A549 (cell line): ENCODE measurements around the gene CDH1. TPM values are rescaled to one million over a fixed set of nuclear protein-coding genes. Genes with fewer than 3 reads are reported as not detected.
"Not testable (repeated sequence)": the region's sequence is repeated elsewhere in the genome, so short reads cannot be mapped to it uniquely, and the experiment has no call there.

Experiments
- ATAC-seq, 2 experiments: fragments of 200-7000 bp in 1 of 2; fragments of >200 bp in 1 of 2; cut with Nextera tagmentation in 1 of 2; cut with Tn5 transposase in 1 of 2; 3 replicates each; pipeline versions ENCODE4 v1.8.0 to v1.9.1; 2018 to 2020; ENCODE audit warnings: mild to moderate bottlenecking in 1 of 2, moderate library complexity in 1 of 2
- CTCF ChIA-PET: fragments of 300-600 bp; sonication (Branson Sonifier 250); formaldehyde crosslinking; extraction: SDS; loops from one replicate; lab custom pipeline; 2021; ENCODE audit warnings: antibody characterized with exemption, inconsistent platforms; lab: Yijun Ruan, JAX
- POLR2A ChIA-PET: fragments of 350-600 bp; formaldehyde crosslinking; extraction: SDS; loops from one replicate; lab custom pipeline; 2021; ENCODE audit warnings: antibody characterized with exemption, inconsistent platforms; lab: Yijun Ruan, JAX
- DNase-seq, 2 experiments: peaks; one replicate each; pipeline versions ENCODE4 v3.0.0 to v3.0.0-alpha.2; 2011 to 2016; ENCODE audit warnings: low read depth in 1 of 2, low spot score in 1 of 2
- FAIRE-seq: peaks from 2 replicates; lab custom pipeline; 2011; peaks lifted over from hg19 to GRCh38; lab: Jason Lieb, UNC
- H3K27ac ChIP-seq, 2 experiments: fragments of >200 bp; sonication (Bioruptor Twin); formaldehyde crosslinking; 3 replicates each; pipeline ENCODE4 v1.5.1; 2016 to 2017
- H3K4me1 ChIP-seq: fragments of >200 bp; sonication (Bioruptor Twin); formaldehyde crosslinking; 3 replicates; pipeline ENCODE4 v1.6.1; 2016
- H3K4me2 ChIP-seq: fragments of >200 bp; sonication (Bioruptor Twin); formaldehyde crosslinking; 3 replicates; pipeline ENCODE4 v1.6.1; 2016
- H3K4me3 ChIP-seq: fragments of >200 bp; sonication (Bioruptor Twin); formaldehyde crosslinking; 3 replicates; pipeline ENCODE4 v1.5.1; 2016
- H3K9me3 ChIP-seq: fragments of >200 bp; sonication (Bioruptor Twin); formaldehyde crosslinking; 3 replicates; pipeline ENCODE4 v1.6.1; 2016
- BHLHE40 ChIP-seq: IDR thresholded peaks from 2 replicates; pipeline ENCODE4 v1.6.1; 2012; ENCODE audit warnings: low read depth, low read length, inconsistent platforms
- EHF ChIP-seq: fragments of 250-450 bp; sonication (Bioruptor Pico); IDR thresholded peaks from 2 replicates; pipeline ENCODE4 v1.5.0; 2020; ENCODE audit warnings: mild to moderate bottlenecking
- EHMT2 ChIP-seq: fragments of 200-600 bp; sonication (generic); IDR thresholded peaks from 2 replicates; pipeline ENCODE4 v1.6.1; 2016; ENCODE audit warnings: antibody characterized with exemption, low read depth, mild to moderate bottlenecking, moderate library complexity
- ESRRA ChIP-seq: fragments of 150-350 bp; IDR thresholded peaks from 2 replicates; pipeline ENCODE4 v1.6.1; 2014; ENCODE audit warnings: mild to moderate bottlenecking, low read length, borderline replicate concordance
- FOSL2 ChIP-seq, 2 experiments: fragments of 450-650 bp in 1 of 2; fragments of >200 bp in 1 of 2; sonication (Bioruptor Twin) in 1 of 2; formaldehyde crosslinking; IDR thresholded peaks; 2 replicates each; pipeline versions ENCODE4 v1.5.0 to v1.6.1; 2016 to 2020; ENCODE audit warnings: mild to moderate bottlenecking in 1 of 2, moderate library complexity in 1 of 2
- FOXS1 ChIP-seq: fragments of 250-450 bp; sonication (Bioruptor Pico); IDR thresholded peaks from 2 replicates; pipeline ENCODE4 v1.5.0; 2020; ENCODE audit warnings: mild to moderate bottlenecking, moderate library complexity
- HEYL ChIP-seq: fragments of 250-450 bp; sonication (Bioruptor Pico); IDR thresholded peaks from 2 replicates; pipeline ENCODE4 v1.8.0; 2021; ENCODE audit warnings: mild to moderate bottlenecking, moderate library complexity
- HOXA7 ChIP-seq: fragments of 250-450 bp; sonication (Bioruptor Pico); IDR thresholded peaks from 2 replicates; pipeline ENCODE4 v1.5.0; 2020; ENCODE audit warnings: mild to moderate bottlenecking, moderate library complexity
- HOXB5 ChIP-seq: fragments of 250-450 bp; sonication (Bioruptor Pico); IDR thresholded peaks from 2 replicates; pipeline ENCODE4 v1.5.0; 2020; ENCODE audit warnings: mild to moderate bottlenecking, moderate library complexity
- JUN ChIP-seq, 2 experiments: fragments of >200 bp; sonication (Bioruptor Twin); formaldehyde crosslinking; IDR thresholded peaks; 2 replicates in 1 of 2; 3 replicates in 1 of 2; pipeline ENCODE4 v1.6.1; 2016 to 2017
- MAZ ChIP-seq: fragments of 150-350 bp; IDR thresholded peaks from 2 replicates; pipeline ENCODE4 v1.6.1; 2014; ENCODE audit warnings: antibody characterized with exemption, low read depth, low read length, borderline replicate concordance
- MYC ChIP-seq: IDR thresholded peaks from 2 replicates; pipeline ENCODE4 v1.6.1; 2012; ENCODE audit warnings: mild to moderate bottlenecking, inconsistent platforms, low read length, improper control_type of control experiment, borderline replicate concordance
- NR3C1 ChIP-seq: fragments of >200 bp; sonication (Bioruptor Twin); formaldehyde crosslinking; IDR thresholded peaks from 3 replicates; pipeline ENCODE4 v1.6.1; 2017
- POLR2AphosphoS2 ChIP-seq: conservative IDR thresholded peaks from 2 replicates; pipeline ENCODE4 v1.6.1; 2012; ENCODE audit warnings: low read length, improper control_type of control experiment, inconsistent platforms
- RCOR1 ChIP-seq: fragments of 150-350 bp; IDR thresholded peaks from 2 replicates; pipeline ENCODE4 v1.6.1; 2014; ENCODE audit warnings: antibody characterized with exemption, low read length, low read depth
- RFX5 ChIP-seq: fragments of 450-650 bp; IDR thresholded peaks from 2 replicates; pipeline ENCODE4 v1.7.1; 2014; ENCODE audit warnings: antibody characterized with exemption, mild to moderate bottlenecking, moderate library complexity
- SMC3 ChIP-seq: fragments of >200 bp; sonication (Bioruptor Twin); formaldehyde crosslinking; IDR thresholded peaks from 3 replicates; pipeline ENCODE4 v1.6.1; 2018; ENCODE audit warnings: inconsistent platforms
- ZC3H11A ChIP-seq: fragments of 450-650 bp; IDR thresholded peaks from 2 replicates; pipeline ENCODE4 v1.6.1; 2014; ENCODE audit warnings: antibody characterized with exemption, mild to moderate bottlenecking
- ZNF302 ChIP-seq: fragments of 250-450 bp; sonication (Bioruptor Pico); IDR thresholded peaks from 2 replicates; pipeline ENCODE4 v1.9.0; 2021; ENCODE audit warnings: inconsistent platforms, mild to moderate bottlenecking, moderate library complexity
- WGBS: methylation state at CpG from one replicate; pipeline ENCODE4 v1.1.6; 2017; ENCODE audit errors: missing lambda C conversion rate; 5-methylcytosine and 5-hydroxymethylcytosine counted together
- polyA plus RNA-seq, 4 experiments: library from polyadenylated mRNA; depleted of rRNA in 3 of 4; stranded (reverse); fragments of >200 nt; fragmentation: RNase III in 1 of 4; extraction: RNeasy Plus Mini Kit Qiagen cat#74134 plus additional on column Dnase treatment in 1 of 4; gene quantifications; 2 replicates in 3 of 4; 3 replicates in 1 of 4; pipeline ENCODE4 v1.2.3, GENCODE V29; 2011 to 2017
- TF ChIP-seq, protein P1 (sequence below): fragments of >200 bp; sonication (Bioruptor Twin); formaldehyde crosslinking; IDR thresholded peaks from 3 replicates; pipeline ENCODE4 v1.5.1; 2016
- TF ChIP-seq, protein P2 (sequence below): fragments of 250-450 bp; sonication (Bioruptor Pico); IDR thresholded peaks from 2 replicates; pipeline ENCODE4 v1.5.0; 2020; ENCODE audit warnings: low read depth, mild to moderate bottlenecking, moderate library complexity
- TF ChIP-seq, protein P3 (sequence below): fragments of >200 bp; sonication (Bioruptor Twin); formaldehyde crosslinking; IDR thresholded peaks from 2 replicates; pipeline ENCODE4 v1.6.1; 2016
- TF ChIP-seq, protein P4 (sequence below): fragments of 200-600 bp; sonication (generic); IDR thresholded peaks from 2 replicates; pipeline ENCODE4 v1.6.1; 2016; ENCODE audit warnings: antibody characterized with exemption, mild to moderate bottlenecking, moderate library complexity

The CDH1 gene
- polyA plus RNA-seq, 2 of the 4 experiments (the other 2 are of a cell fraction) = 6.0 to 24.5 TPM

DNA sequence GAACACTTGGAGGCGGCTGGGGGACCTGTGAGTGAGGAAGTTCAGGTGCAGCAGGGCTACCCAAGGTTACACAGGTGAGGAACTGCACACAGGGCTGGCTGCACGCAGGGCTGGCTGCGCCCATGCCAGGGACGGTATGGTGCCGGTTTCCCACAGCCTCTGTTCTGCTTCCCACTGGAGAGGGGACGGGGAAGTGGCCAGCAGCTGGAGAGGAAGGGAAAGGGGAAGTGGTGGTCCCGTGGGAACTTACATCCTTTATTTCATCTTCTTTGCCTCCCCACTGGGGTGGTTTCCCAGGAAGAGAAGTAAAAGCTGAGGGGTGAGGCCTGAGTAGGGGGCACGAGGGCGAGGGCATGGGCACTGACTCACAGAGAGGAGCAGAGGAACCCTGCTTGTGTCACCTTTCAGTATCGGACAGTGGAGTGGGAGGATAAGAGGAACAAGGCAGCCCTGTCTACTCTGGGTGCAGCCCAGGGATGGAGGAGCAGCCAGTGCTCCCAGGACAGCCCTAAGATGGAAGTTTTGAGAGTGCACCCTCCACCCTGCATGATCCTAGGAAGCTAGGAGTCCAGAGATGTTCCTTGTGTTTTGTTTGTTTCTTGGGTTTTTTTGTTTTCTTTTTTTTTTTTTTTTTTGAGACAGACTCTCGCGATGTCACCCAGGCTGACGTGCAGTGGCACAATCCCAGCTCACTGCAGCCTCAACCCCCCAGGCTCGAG, 25.5 kb upstream of the CDH1 start:
- Histone ChIP-seq H3K9me3 (no peaks in the 10 kb centered on the region), H3K4me2 (no peak overlapping the region), H3K27ac (peak overlapping the region in 1 of 2 experiments; percentile 59; a peak in 1 of 6 replicates), H3K4me3 (no peak overlapping the region), H3K4me1 (peaks cover 20% of the 10 kb centered on the region)
- CTCF ChIA-PET = interaction anchor here (0.6 to 1.5 kb wide), 4 partner anchors 8 to 89 kb away, joined by 3 to 4 read pairs (median 3); no protein-coding TSS in a partner anchor
- 76% methylated on average over 14 of the region's 14 CpGs for WGBS
- DNase-seq (no peak), FAIRE-seq (no peak), ATAC-seq (no peak)
- TF ChIP-seq MAZ = no peak
- no peak for TF ChIP-seq RCOR1
- POLR2A ChIA-PET = no interaction called here

DNA sequence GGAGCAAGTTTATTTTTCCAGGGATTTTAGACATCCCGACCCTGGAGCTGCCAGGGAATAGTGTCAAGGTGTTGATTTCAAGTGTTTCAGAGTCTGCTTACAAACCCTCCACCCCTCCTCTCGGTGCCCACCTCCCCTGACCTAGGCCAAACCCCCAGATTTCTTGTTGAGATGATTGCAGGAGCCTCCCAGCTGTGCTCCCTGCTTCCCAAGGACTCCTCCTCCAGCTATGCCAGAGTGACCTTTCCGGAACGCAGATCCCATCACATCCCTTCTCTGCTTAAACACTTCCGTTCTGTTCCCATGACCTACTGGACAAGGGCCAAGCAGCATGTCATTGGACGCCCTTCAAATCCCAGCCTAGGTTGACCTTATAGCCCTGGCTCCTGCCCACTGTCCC, 23.7 kb upstream of the CDH1 start:
- FAIRE-seq = no peak
- ATAC-seq = no peak

DNA sequence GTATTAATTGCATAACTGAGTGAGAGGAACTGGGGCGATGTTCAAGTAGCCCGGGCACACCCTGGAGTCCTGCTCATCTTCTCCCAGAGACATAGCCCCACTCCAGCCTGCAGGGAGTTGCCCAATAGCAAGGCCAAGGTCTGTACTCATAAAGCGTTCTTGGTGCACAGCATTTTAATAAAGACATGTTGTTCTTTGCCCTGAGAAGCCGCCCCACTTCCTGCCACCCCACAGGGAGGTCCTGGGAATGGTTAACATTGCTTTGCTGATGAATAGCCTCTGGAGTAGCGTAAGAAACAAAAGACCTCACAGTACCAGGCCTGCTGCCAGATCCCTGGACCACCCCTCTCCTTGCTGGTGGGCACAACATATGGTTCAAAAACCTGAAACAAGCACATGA, 21.6 kb upstream of the CDH1 start:
- H3K27ac ChIP-seq = peak overlapping the region in 1 of 2 experiments; percentile 18; a peak in 1 of 6 replicates
- no peaks in the 10 kb centered on the region; the same call in 2 of the 3 replicates for H3K4me1 ChIP-seq
- no peak for FAIRE-seq
- no peak for ATAC-seq
- POLR2A ChIA-PET = no interaction called here
- no peaks in the 10 kb centered on the region for H3K9me3 ChIP-seq
- TF ChIP-seq HOXB5 (CRISPR knock-in tag) = no peak
- no peak for TF ChIP-seq HEYL (CRISPR knock-in tag)
- TF ChIP-seq JUN (IDR thresholded peaks at IDR 0.05) = no peak
- no peak for TF ChIP-seq HOXA7 (CRISPR knock-in tag)
- no peak for TF ChIP-seq EHMT2
- TF ChIP-seq, protein P1, sequence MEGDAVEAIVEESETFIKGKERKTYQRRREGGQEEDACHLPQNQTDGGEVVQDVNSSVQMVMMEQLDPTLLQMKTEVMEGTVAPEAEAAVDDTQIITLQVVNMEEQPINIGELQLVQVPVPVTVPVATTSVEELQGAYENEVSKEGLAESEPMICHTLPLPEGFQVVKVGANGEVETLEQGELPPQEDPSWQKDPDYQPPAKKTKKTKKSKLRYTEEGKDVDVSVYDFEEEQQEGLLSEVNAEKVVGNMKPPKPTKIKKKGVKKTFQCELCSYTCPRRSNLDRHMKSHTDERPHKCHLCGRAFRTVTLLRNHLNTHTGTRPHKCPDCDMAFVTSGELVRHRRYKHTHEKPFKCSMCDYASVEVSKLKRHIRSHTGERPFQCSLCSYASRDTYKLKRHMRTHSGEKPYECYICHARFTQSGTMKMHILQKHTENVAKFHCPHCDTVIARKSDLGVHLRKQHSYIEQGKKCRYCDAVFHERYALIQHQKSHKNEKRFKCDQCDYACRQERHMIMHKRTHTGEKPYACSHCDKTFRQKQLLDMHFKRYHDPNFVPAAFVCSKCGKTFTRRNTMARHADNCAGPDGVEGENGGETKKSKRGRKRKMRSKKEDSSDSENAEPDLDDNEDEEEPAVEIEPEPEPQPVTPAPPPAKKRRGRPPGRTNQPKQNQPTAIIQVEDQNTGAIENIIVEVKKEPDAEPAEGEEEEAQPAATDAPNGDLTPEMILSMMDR = no peak
- no peak for TF ChIP-seq MYC
- no peak for TF ChIP-seq RCOR1
- TF ChIP-seq NR3C1 = no peak
- no peak for TF ChIP-seq BHLHE40
- TF ChIP-seq SMC3 = no peak
- TF ChIP-seq EHF (CRISPR knock-in tag) = no peak
- TF ChIP-seq ZC3H11A = no peak
- DNase-seq = peak in 1 of 2 experiments; percentile 18
- 70% methylated on average over 5 of the region's 5 CpGs for WGBS
- CTCF ChIA-PET = no interaction called here
- H3K4me3 ChIP-seq = no peak overlapping the region
- H3K4me2 ChIP-seq = no peak overlapping the region

More for the DNA sequence above, 23.7 kb upstream of the CDH1 start:
- ChIA-PET POLR2A (no interaction called here), CTCF (interaction anchor here (1.0 kb wide), 1 partner anchor 88 kb away, joined by 4 read pairs; no protein-coding TSS in a partner anchor)
- no peak overlapping the region for H3K4me3 ChIP-seq
- peaks cover 3% of the 10 kb centered on the region for H3K4me1 ChIP-seq
- WGBS = 69% methylated on average over 6 of the region's 6 CpGs
- H3K9me3 ChIP-seq = no peaks in the 10 kb centered on the region
- H3K4me2 ChIP-seq = no peak overlapping the region
- H3K27ac ChIP-seq = no peak overlapping the region
- TF ChIP-seq, protein P2, sequence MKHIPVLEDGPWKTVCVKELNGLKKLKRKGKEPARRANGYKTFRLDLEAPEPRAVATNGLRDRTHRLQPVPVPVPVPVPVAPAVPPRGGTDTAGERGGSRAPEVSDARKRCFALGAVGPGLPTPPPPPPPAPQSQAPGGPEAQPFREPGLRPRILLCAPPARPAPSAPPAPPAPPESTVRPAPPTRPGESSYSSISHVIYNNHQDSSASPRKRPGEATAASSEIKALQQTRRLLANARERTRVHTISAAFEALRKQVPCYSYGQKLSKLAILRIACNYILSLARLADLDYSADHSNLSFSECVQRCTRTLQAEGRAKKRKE = no peak
- TF ChIP-seq POLR2AphosphoS2 (no peak), FOSL2 (IDR thresholded peaks at IDR 0.05) (no peak), FOSL2 (CRISPR knock-in tag; IDR thresholded peaks at IDR 0.05) (no peak), JUN (IDR thresholded peaks at IDR 0.05) (no peak), ESRRA (no peak), ZNF302 (CRISPR knock-in tag) (no peak), SMC3 (no peak), RFX5 (no peak), FOXS1 (CRISPR knock-in tag) (no peak)
- TF ChIP-seq, protein P3, sequence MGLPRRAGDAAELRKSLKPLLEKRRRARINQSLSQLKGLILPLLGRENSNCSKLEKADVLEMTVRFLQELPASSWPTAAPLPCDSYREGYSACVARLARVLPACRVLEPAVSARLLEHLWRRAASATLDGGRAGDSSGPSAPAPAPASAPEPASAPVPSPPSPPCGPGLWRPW = no peak
- TF ChIP-seq, protein P4, sequence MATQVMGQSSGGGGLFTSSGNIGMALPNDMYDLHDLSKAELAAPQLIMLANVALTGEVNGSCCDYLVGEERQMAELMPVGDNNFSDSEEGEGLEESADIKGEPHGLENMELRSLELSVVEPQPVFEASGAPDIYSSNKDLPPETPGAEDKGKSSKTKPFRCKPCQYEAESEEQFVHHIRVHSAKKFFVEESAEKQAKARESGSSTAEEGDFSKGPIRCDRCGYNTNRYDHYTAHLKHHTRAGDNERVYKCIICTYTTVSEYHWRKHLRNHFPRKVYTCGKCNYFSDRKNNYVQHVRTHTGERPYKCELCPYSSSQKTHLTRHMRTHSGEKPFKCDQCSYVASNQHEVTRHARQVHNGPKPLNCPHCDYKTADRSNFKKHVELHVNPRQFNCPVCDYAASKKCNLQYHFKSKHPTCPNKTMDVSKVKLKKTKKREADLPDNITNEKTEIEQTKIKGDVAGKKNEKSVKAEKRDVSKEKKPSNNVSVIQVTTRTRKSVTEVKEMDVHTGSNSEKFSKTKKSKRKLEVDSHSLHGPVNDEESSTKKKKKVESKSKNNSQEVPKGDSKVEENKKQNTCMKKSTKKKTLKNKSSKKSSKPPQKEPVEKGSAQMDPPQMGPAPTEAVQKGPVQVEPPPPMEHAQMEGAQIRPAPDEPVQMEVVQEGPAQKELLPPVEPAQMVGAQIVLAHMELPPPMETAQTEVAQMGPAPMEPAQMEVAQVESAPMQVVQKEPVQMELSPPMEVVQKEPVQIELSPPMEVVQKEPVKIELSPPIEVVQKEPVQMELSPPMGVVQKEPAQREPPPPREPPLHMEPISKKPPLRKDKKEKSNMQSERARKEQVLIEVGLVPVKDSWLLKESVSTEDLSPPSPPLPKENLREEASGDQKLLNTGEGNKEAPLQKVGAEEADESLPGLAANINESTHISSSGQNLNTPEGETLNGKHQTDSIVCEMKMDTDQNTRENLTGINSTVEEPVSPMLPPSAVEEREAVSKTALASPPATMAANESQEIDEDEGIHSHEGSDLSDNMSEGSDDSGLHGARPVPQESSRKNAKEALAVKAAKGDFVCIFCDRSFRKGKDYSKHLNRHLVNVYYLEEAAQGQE = no peak
- TF ChIP-seq, all 56 proteins: peak for 0
- no peak for DNase-seq

DNA sequence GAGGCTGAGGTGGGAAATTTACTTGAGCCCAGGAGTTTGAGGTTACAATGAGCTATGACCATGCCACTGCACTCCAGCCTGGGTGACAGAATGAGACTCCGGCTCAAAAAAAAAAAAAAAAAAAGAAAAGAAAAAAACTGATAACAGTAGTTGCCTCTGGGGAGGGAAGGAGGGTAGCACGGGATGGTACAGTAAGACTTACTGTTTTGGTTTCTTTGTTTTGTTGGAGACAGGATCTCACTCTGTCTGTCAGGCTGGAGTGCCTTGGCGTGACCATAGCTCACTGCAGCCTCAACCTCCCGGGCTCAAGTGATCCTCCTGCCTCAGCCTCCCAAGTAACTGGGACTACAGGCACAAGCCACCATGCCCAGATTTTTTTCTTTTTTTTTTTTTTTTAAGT, 20.6 kb upstream of the CDH1 start:
- H3K27ac ChIP-seq, ATAC-seq, DNase-seq, H3K9me3 ChIP-seq, H3K4me1 ChIP-seq, H3K4me3 ChIP-seq, POLR2A ChIA-PET, H3K4me2 ChIP-seq, FAIRE-seq: not testable (repeated sequence)
- WGBS = 82% methylated on average over 4 of the region's 4 CpGs
- CTCF ChIA-PET = interaction anchor here (0.9 kb wide), 1 partner anchor 84 kb away, joined by 3 read pairs; no protein-coding TSS in a partner anchor
